DMS79 (cell line): ENCODE measurements around the gene CREB3L2.
"Not testable (repeated sequence)": the region's sequence is repeated elsewhere in the genome, so short reads cannot be mapped to it uniquely, and the experiment has no call there.

Experiments
- DNase-seq: peaks from one replicate; lab custom pipeline; 2025; lab: John Stamatoyannopoulos, UW

CREB3L2 gene

DNA sequence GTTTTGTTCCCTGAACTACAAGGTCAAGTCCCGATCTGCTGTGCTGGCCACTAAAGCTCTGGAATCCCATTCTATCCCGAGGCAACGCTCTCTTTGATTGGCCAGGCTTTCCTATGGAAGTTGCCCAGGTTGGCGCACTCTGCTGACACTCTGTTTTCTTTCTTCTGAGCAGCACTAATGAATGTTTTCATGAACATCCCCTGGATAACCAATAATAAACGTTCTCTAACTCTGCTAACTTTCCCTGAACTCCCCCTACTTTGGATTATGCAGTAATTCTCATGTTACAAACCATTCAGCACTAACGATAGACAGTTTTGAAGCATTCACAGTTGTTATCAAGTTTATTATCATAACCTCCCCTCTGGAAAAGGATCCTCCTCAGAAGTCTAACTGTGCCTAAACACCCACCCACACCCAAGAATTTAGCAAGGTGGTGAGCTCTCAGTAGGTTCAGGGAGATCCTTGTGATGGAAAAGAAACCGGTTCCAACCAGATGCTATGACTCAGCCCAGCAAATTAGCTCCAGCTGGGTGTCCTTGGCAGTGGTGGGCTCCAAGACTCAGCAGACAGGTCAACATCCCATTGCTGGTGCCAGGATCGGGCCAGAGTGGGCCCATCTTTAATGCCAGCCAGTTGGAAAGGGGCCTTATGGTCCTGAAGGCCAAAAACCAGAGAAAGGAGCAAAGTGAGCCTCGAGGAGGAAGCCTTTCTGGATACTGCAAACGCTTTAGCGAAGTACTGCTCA lies 68.4 kb downstream of the CREB3L2 start:
- no peak for DNase-seq

DNA sequence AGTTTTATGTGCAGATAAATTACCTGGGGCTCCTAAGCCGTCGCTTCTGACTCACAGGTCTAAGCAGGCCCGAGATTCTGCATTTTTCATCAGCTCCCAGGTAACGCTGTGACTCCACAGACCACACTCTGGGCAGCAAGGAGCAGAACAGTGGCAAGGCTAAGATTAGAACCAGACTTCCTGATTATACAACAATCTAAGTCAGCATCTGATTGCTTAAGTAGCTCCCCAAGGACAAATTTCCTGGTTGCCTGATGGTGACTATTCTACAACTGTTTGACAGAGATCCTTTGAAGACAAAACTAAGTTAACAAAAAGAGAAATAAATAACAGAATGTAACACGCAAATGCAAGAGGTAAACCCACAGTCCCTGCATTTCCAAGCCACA lies 69.0 kb downstream of the CREB3L2 start:
- no peak for DNase-seq

DNA sequence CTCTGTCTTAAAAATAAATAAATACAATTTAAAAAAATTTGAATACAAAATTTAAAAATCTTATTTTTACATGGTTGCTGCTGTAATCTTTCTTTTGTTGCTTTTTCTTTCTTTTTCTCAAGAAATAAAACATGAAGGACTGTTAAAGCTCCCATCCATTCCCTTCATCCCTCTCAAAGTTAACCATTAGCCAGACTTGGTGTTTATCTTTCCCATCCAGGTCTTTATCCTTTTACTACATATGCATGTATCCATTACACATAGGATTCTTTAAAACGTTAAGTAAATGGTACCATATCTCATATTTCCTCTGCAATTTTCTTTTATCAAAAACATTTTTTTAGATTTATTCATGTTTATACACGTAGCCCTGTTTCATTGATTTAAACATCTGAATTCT lies 70.1 kb downstream of the CREB3L2 start:
- no peak for DNase-seq

- DNase-seq: no peak
Observed at GRCh38 chr7:137930581-137930980, 71.3 kb downstream of the CREB3L2 start.

DNA sequence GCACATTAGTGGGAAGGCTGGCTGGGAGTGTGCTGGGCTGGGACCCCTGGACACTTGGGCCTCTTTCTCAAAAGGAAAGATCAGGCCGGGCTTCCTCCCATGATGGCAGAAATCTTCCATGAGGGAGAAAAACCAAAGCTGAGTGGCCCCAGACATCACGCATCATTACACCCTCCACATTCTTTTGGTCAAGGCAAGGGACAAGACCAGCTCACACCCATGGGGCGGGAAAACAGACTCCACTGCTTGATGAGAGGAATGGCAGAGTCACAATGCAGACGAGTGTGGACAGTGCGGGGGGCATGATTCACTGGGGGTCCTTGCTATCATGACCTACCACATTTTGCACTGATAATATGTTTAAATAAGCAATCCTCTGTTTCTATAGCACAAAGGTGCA lies 73.3 kb downstream of the CREB3L2 start:
- no peak for DNase-seq

- DNase-seq: no peak
Observed at GRCh38 chr7:137927386-137927785, 74.5 kb downstream of the CREB3L2 start.

- not testable (repeated sequence) for DNase-seq
Observed at GRCh38 chr7:137926206-137926605, 75.7 kb downstream of the CREB3L2 start.

DNA sequence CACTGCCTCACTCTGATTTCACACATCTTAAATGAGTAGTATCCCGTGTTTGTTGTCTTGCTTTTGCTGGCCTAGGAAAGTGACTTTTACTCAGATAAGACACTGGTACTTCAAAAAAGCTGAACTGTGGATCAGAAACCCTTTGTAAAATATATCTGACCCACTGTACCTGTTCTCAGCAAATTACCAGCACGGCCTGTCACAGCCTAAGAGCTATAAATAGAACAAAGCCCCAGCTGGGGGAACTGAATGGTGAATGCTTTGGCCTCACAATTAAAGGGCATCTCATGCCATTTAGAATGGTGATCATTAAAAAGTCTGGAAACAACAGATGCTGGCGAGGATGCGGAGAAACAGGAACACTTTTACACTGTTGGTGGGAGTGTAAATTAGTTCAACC lies 76.1 kb downstream of the CREB3L2 start:
- no peak for DNase-seq

DNA sequence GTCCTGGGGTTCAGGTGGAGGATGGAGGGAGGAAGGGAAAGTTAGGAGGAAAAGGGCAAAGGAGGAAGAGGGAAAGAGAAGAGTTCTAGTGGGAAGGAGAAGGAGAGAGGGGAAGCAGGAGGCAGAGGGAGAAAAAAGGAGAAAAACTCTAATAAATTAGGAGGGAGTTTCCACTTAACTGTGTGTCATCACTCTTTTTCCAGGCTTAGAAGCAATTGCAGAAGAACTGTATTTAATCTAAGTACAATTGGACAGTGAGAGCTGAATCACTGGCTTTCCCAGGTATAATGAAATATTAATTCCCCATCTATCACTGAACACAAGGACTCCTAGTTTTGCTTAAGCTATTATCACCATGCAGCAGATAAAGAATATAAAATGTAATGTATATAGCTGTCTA lies 76.8 kb downstream of the CREB3L2 start:
- DNase-seq: no peak

- no peak for DNase-seq
Observed at GRCh38 chr7:137923380-137923779, 78.5 kb downstream of the CREB3L2 start.

GRCh38 chr7:137920637-137921399 lies 81.1 kb downstream of the CREB3L2 start:
- no peak for DNase-seq

DNA sequence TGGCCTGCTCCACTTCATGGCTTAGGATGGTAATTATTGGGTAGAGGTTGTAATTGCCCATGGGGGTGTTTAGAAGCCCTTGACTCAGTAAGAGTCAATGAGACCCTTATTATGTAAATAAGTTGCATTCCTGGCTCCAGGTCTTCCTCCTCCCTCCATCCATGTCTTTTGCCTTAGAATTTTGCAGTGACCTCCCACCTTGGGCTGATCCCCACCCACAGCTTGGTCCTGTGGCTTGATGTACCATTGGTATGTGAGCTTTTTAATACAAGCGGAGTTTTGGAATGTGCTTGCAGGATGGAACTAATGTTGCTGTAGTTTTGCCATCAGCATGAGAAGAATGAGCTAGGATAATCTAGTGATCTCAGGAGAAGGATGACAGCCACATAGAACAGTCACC lies 81.9 kb downstream of the CREB3L2 start:
- DNase-seq: no peak

- no peak for DNase-seq
Observed at GRCh38 chr7:137916980-137917645, 84.8 kb downstream of the CREB3L2 start.

DNA sequence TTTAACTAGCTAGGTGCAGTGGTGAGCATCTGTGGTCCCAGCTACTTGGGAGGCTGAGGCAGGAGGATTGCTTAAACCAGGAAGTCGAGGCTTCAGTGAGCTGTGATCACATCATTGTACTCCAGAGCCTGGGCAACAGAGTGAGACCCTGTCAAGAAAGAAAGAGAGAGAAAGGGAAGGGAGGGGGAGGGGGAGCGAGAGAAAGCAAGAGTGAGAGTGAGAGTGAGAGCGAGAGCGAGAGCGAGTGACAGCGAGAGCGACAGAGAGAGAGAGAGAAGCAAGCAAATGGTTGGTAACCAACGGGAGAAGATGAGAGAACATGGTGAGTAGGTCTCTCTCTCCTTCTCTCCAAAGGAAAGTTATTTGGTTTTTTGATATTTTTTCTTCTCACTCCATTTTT lies 85.3 kb downstream of the CREB3L2 start:
- DNase-seq: no peak

- DNase-seq: no peak
Observed at GRCh38 chr7:137915266-137915665, 86.6 kb downstream of the CREB3L2 start.

GRCh38 chr7:137913985-137914384 lies 87.9 kb downstream of the CREB3L2 start:
- DNase-seq: no peak

- DNase-seq: no peak
Observed at GRCh38 chr7:137909042-137909441, 92.8 kb downstream of the CREB3L2 start.

DNA sequence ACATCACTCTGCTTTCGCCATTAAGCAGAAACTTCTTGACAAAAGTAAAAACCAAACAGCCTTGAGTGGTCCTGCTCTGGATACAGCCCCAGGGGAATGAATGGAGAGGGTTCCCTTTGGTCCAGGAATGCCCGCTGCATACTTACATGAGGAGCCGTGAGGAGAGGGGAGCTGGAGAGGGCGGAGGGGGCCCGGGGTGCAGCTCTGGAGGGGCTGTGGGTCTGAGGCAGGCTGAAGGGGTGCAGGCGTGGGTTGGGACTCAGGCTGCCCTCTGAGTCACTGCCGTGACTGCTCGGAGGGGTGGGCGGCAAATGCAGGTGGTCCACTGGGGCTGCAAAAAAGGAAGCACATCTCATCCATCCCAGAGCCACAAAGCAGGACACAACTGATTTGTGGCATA lies 93.8 kb downstream of the CREB3L2 start:
- no peak for DNase-seq

DNA sequence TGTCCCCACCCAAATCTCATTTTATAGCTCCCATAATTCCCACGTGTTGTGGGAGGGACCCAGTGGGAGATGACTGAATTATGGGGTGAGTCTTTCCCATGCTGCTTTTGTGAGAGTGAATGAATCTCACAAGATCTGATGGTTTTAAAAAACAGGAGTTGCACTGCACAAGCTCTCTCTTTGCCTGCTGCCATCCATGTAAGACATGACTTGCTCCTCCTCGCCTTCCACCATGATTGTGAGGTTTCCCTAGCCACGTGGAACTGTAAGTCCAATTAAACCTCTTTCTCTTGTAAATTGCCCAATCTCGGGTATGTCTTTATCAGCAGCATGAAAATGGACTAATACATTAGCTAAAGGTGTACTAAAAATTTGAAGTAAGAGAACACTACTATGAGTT lies 95.2 kb downstream of the CREB3L2 start:
- DNase-seq: not testable (repeated sequence)

GRCh38 chr7:137904833-137905232 lies 97.1 kb downstream of the CREB3L2 start:
- DNase-seq: no peak

DNA sequence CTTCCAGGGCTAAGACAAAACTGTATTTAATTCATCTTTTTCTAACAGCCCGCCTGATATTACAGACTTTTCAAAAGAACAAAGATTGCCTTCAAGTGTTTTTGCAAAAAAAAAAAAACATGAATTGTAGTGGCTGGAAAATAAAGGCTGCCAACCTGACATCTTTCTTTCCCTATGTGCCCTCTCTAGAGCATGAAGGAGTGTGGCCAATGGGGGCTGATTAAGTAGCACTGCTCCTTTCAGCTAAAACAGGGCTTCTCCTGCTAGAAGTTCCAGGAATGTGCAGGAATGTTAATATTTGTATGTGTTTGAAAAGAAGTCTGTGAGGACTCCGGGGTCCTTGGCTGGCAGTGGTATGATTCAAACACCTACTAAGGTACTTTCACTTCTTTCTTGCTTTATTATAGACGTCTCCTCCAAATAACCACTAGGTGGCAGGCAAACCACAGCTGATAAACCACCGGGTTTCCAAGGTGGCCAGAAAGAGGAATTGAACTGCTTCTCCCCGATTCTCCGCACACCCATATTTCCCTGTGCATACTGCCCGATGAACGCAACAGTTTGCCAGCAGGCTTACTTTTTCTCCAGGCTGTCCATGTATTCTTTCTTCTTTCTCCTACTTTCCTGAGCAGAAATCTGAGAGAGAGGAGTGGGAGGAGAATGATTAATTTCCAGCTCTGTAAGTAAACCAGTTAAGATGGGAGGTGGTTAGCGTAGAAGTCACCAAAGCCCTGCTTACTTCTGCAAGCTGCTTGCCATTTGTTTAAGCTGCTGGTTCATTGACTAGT lies 98.3 kb downstream of the CREB3L2 start:
- peak; percentile 42 for DNase-seq

DNA sequence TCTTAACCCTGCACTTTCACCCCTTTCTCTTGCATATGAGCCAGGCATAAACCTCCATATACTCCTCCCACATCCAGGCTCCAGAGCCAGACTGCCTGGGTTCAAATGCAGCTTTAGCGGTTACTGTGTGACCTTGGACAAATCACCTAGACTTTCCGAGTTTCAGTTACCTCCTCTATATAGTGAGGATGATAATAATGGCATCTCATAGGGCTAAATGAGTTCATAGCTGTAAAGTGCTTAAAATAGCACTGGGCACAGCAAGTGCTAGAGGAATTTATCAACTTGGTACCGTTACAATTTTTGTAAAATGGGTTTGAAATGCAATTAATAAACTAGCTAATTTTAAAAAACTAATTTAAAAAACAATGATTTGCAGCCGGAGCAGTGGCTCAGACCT lies 101.7 kb downstream of the CREB3L2 start:
- no peak for DNase-seq
